Subcutaneous abdominal adipose tissue (tissue), 5 donors: ENCODE measurements around the gene ARHGEF9.

Experiments used
- H3K27ac ChIP-seq: one replicate; pipeline ENCODE4 v1.7.0; 2013; ENCODE audit warnings: low read depth, mild to moderate bottlenecking, inconsistent platforms, low read length, moderate library complexity
- H3K27me3 ChIP-seq, 5 donors: one replicate each; pipeline ENCODE4 v1.7.0; 2013; ENCODE audit warnings: low read length in 5 of 5, inconsistent platforms in 1 of 5; ENCODE audit not compliant: control insufficient read depth in 5 of 5, insufficient read depth in 4 of 5
- H3K36me3 ChIP-seq, 5 donors: one replicate each; pipeline ENCODE4 v1.7.0; 2013; ENCODE audit warnings: low read length in 5 of 5; ENCODE audit not compliant: control insufficient read depth in 5 of 5, insufficient read depth in 5 of 5
- H3K4me1 ChIP-seq, 5 donors: one replicate each; pipeline ENCODE4 v1.7.0; 2013; ENCODE audit warnings: low read length in 5 of 5, mild to moderate bottlenecking in 3 of 5, moderate library complexity in 1 of 5; ENCODE audit not compliant: control insufficient read depth in 5 of 5, insufficient read depth in 5 of 5
- H3K4me3 ChIP-seq, 5 donors: one replicate each; pipeline ENCODE4 v1.7.0; 2013; ENCODE audit warnings: low read length in 5 of 5, low read depth in 1 of 5
- H3K9ac ChIP-seq, 5 donors: one replicate each; pipeline ENCODE4 v1.7.0; 2013; ENCODE audit warnings: low read length in 5 of 5, mild to moderate bottlenecking in 4 of 5, moderate library complexity in 3 of 5
- H3K9me3 ChIP-seq, 5 donors: one replicate each; pipeline ENCODE4 v1.7.0; 2013; ENCODE audit warnings: low read length in 5 of 5; ENCODE audit not compliant: control insufficient read depth in 5 of 5
- donor health status: healthy.
- donor health status: healthy.
- donor health status: healthy.
- donor health status: healthy.
- donor health status: healthy.

ARHGEF9 gene

GRCh38 chrX:63635750-63636149 lies 149.3 kb downstream of the ARHGEF9 start:
- Histone ChIP-seq H3K4me1 (no peaks in the 10 kb centered on the region), H3K27me3 (no peaks in the 10 kb centered on the region), H3K9ac (no peak overlapping the region), H3K36me3 (peaks cover 0 to 21% (median 10%) of the 10 kb centered on the region in 5 donors), H3K9me3 (peaks cover 2 to 16% (median 8%) of the 10 kb centered on the region in 5 donors), H3K27ac (no peak overlapping the region), H3K4me3 (no peak overlapping the region)

GRCh38 chrX:63613531-63614028 lies 171.4 kb downstream of the ARHGEF9 start:
- Histone ChIP-seq H3K9me3 (peaks cover 0 to 6% (median 3%) of the 10 kb centered on the region in 5 donors), H3K4me1 (no peaks in the 10 kb centered on the region), H3K36me3 (no peaks in the 10 kb centered on the region), H3K27me3 (no peaks in the 10 kb centered on the region), H3K4me3 (no peak overlapping the region), H3K9ac (no peak overlapping the region), H3K27ac (no peak overlapping the region)

- Histone ChIP-seq H3K4me3 (no peak overlapping the region), H3K9me3 (peaks cover 0 to 4% (median 0%) of the 10 kb centered on the region in 5 donors), H3K36me3 (no peaks in the 10 kb centered on the region), H3K9ac (no peak overlapping the region), H3K27ac (no peak overlapping the region), H3K4me1 (no peaks in the 10 kb centered on the region), H3K27me3 (peaks cover 0 to 4% (median 4%) of the 10 kb centered on the region in 5 donors)
Observed at GRCh38 chrX:63585936-63586335, 199.1 kb downstream of the ARHGEF9 start.
